Colonic mucosa (tissue), 4 donors: ENCODE results near the gene CUL9. TPM values are rescaled to one million over a fixed set of nuclear protein-coding genes. Genes with fewer than 3 reads are reported as not detected.

ENCODE experiments used
- DNase-seq: peaks from one replicate; pipeline ENCODE4 v3.0.0-alpha.2; 2020
- H3K27ac ChIP-seq: fragments of 200-600 bp; one replicate; pipeline ENCODE4 v1.8.0; 2021
- H3K27me3 ChIP-seq: fragments of 200-600 bp; one replicate; pipeline ENCODE4 v1.8.0; 2021
- H3K36me3 ChIP-seq: fragments of 200-600 bp; one replicate; pipeline ENCODE4 v1.8.0; 2021
- H3K4me1 ChIP-seq: fragments of 200-600 bp; one replicate; pipeline ENCODE4 v1.8.0; 2021; ENCODE audit warnings: mild to moderate bottlenecking
- H3K4me3 ChIP-seq: fragments of 200-600 bp; one replicate; pipeline ENCODE4 v1.8.0; 2021
- H3K9ac ChIP-seq, 2 donors: one replicate each; pipeline ENCODE4 v1.7.0; 2013; ENCODE audit warnings: control low read depth in 2 of 2, low read depth in 2 of 2, low read length in 2 of 2
- H3K9me3 ChIP-seq: fragments of 200-600 bp; one replicate; pipeline ENCODE4 v1.8.0; 2021
- intact Hi-C: fragments of 100-400 bp; cut with DNase I; formaldehyde crosslinking; loops from one replicate; pipeline ENCODE4 v1.14.1; 2022
- total RNA-seq, 2 donors: library from RNA; stranded (reverse); fragmentation: NEBNext Ultra II Directional in 1 of 2; extraction: Animal tissue kit (Norgen Biotek cat#: 25700) in 1 of 2; gene quantifications; one replicate each; pipeline ENCODE4 v1.2.1, GENCODE V29; 2021
- TF ChIP-seq, protein P1 (sequence below): fragments of 200-600 bp; IDR thresholded peaks from one replicate; pipeline ENCODE4 v1.8.0; 2022; ENCODE audit warnings: antibody characterized with exemption, mild to moderate bottlenecking
- donor health status: healthy.
- donor health status: DM: no; HTN: no; CAD: no.
- donor health status: DM: no; HTN: no; CAD: no.

CUL9 gene
- total RNA-seq, 2 donors from 2014 or later = 23.4 to 36.9 TPM

DNA sequence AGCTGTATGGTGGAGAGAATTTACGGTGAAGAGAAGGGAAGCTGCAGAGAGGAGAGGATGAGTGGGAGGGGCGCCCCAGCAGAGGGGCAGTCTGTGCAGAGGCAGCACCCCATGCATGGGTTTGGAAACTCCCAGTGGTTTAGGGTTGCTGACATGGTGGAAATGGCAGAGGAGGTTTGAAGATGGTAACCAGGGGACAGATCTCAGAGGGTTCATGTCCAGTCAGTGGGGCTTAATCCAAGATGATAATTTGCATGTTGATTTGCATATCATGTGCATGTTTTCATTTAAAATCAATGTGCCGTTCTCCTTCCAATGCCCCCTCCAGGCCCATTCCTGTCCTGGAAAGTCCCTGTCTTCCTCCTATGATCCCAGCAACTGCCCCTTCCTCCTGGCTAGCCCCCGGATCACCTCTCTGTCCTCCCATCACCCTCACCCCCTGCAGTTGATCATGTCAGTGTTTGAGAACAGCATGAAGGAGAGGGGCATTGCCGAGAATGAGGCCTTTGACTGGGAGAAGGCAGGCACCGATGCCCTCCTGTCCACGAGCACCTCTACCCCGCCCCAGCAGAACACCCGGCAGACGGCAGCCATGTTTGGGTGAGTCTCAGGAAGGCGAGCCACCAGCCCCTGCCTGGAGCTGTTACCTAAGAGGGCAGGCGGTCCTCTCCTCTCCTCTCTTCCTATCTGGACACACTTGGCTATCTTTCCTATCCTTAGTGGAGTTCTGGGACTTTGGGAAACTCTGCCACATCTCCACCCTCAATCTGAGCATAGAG, 75.6 kb downstream of the CUL9 start:
- no peaks in the 10 kb centered on the region for H3K4me1 ChIP-seq
- no peak overlapping the region for H3K4me3 ChIP-seq
- H3K27ac ChIP-seq = no peak overlapping the region
- H3K36me3 ChIP-seq = no peaks in the 10 kb centered on the region
- TF ChIP-seq, protein P1, sequence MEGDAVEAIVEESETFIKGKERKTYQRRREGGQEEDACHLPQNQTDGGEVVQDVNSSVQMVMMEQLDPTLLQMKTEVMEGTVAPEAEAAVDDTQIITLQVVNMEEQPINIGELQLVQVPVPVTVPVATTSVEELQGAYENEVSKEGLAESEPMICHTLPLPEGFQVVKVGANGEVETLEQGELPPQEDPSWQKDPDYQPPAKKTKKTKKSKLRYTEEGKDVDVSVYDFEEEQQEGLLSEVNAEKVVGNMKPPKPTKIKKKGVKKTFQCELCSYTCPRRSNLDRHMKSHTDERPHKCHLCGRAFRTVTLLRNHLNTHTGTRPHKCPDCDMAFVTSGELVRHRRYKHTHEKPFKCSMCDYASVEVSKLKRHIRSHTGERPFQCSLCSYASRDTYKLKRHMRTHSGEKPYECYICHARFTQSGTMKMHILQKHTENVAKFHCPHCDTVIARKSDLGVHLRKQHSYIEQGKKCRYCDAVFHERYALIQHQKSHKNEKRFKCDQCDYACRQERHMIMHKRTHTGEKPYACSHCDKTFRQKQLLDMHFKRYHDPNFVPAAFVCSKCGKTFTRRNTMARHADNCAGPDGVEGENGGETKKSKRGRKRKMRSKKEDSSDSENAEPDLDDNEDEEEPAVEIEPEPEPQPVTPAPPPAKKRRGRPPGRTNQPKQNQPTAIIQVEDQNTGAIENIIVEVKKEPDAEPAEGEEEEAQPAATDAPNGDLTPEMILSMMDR = no peak
- no peaks in the 10 kb centered on the region for H3K27me3 ChIP-seq
- no peaks in the 10 kb centered on the region for H3K9me3 ChIP-seq
- DNase-seq = no peak
- H3K9ac ChIP-seq = no peak overlapping the region
- intact Hi-C loops = no loop called here

DNA sequence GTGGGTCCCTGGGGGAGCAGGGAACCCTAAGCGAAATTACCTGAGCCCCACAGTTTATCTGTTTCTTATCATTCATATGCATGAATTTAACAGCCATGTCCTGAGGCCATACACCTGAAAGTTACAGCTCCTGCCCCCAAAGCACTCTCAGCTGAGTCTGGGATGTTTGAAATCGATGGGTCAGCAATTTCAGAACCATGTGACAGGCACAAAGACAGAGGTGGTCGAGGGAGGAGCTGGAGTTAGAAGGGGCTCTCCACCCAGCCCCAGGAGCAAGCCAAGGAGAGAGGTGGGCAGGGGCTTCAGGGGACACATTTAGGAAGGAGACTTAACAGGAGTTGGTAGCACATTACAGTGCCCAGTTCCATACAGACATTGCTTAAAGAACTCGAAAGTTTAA, 76.2 kb downstream of the CUL9 start:
- no peaks in the 10 kb centered on the region for H3K9me3 ChIP-seq
- H3K27ac ChIP-seq = no peak overlapping the region
- DNase-seq = no peak
- H3K27me3 ChIP-seq = no peaks in the 10 kb centered on the region
- TF ChIP-seq, protein P1 = no peak
- no peak overlapping the region for H3K4me3 ChIP-seq
- H3K9ac ChIP-seq = no peak overlapping the region
- no peaks in the 10 kb centered on the region for H3K36me3 ChIP-seq
- H3K4me1 ChIP-seq = no peaks in the 10 kb centered on the region
- intact Hi-C loops = no loop called here

DNA sequence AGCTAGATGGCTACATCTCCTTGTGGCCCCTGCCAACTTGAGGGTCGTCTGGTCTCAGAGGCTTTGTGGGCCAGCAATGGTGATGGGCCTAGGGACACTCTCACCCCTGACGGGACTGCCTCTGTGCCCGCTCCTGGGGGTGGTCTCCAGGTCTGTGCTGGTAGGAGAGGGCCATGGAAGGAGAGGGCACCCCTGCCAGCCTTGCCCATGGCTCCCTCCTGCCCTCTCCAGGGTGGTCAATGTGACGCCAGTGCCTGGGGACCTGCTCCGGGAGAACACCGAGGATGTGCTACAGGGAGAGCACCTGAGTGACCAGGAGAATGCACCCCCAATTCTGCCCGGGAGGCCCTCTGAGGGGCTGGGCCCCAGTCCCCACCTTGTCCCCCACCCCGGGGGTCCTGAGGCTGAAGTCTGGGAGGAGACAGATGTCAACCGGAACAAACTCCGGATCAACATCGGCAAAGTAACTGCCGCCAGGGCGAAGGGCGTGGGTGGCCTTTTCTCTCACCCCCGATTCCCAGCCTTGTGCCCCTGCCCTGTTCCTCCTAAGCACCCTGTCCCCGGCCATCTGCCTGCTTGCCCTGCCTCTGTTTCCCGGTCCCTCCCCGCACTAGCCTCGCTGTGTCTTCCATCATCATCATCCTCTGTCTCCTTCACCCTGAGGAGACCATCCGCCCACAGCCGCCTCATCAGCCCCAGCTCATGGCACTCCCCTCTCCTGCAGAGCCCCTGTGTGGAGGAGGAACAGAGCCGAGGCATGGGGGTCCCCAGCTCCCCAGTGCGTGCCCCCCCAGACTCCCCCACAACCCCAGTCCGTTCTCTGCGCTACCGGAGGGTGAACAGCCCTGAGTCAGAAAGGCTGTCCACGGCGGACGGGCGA, 77.1 kb downstream of the CUL9 start:
- Histone ChIP-seq H3K27me3 (no peaks in the 10 kb centered on the region), H3K36me3 (no peaks in the 10 kb centered on the region), H3K4me1 (no peaks in the 10 kb centered on the region), H3K4me3 (no peak overlapping the region), H3K9ac (no peak overlapping the region), H3K9me3 (no peaks in the 10 kb centered on the region), H3K27ac (no peak overlapping the region)
- no peak for DNase-seq
- TF ChIP-seq, protein P1 = no peak
- intact Hi-C loops = no loop called here

DNA sequence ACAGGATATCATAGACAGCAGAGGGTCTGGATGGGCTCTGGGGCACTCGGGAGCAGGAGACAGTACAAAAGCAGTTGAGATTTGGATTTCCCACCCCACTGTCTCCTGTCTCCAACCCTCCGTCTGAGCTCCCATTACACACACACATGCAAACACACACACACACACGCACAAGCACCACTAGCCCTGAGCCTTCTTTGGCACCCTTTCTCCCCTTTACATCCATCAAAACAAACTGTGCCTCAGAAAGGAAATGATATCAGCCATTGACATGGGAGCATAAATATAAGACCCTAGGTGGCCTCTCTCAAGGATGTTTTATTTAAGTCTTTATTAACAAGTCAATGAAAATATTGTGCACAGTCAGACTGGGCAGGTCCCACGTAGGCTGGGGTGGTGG, 78.8 kb downstream of the CUL9 start:
- no peak overlapping the region for H3K9ac ChIP-seq
- no peak overlapping the region for H3K27ac ChIP-seq
- DNase-seq = no peak
- H3K4me1 ChIP-seq = no peaks in the 10 kb centered on the region
- TF ChIP-seq, protein P1 = no peak
- no peaks in the 10 kb centered on the region for H3K36me3 ChIP-seq
- H3K27me3 ChIP-seq = no peaks in the 10 kb centered on the region
- intact Hi-C loops = loop anchor here (5.0 to 10.0 kb wide), 2 partner anchors 97 to 244 kb away; no protein-coding TSS in a partner anchor
- H3K9me3 ChIP-seq = no peaks in the 10 kb centered on the region
- H3K4me3 ChIP-seq = no peak overlapping the region

DNA sequence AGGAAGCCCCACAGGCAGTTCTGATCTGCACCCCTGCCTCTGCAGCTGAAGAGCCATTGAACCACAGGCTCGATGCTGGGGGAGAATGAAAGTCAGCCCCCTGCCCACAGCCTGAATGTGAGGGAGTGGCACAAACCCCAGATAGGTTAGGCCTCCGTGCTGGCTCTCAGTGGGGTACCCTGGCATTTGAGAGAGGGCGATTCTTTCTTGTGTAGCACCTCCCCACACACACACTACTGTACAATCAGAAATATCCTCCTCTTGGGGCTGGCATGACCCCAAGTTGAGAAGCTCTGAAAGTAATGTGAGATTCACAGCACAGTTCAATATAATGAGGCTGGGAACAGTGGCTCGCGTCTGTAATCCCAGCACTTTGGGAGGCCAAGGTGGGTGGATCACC, 79.2 kb downstream of the CUL9 start:
- Histone ChIP-seq H3K9me3 (no peaks in the 10 kb centered on the region), H3K9ac (no peak overlapping the region), H3K4me3 (no peak overlapping the region), H3K27ac (no peak overlapping the region), H3K27me3 (no peaks in the 10 kb centered on the region), H3K4me1 (no peaks in the 10 kb centered on the region), H3K36me3 (no peaks in the 10 kb centered on the region)
- intact Hi-C loops = loop anchor here (5.0 to 10.0 kb wide), 2 partner anchors 96 to 244 kb away; no protein-coding TSS in a partner anchor
- DNase-seq = no peak
- TF ChIP-seq, protein P1 = no peak
